Activated CD8-positive, alpha-beta memory T cell treated with anti-CD3 and anti-CD28 coated beads for 48 hours (primary cell): ENCODE results near the gene FAM89B.

Source experiments
- DNase-seq, 3 experiments: peaks; one replicate each; pipeline ENCODE4 v3.0.0-alpha.2; 2020; ENCODE audit warnings: low read depth in 2 of 3, low spot score in 2 of 3

Gene FAM89B

GRCh38 chr11:65573391-65574079, 1.2 kb downstream of the FAM89B start:
- no peak for DNase-seq

GRCh38 chr11:65574109-65574810, 1.9 kb downstream of the FAM89B start:
- DNase-seq = peak; percentile 79 to 96 (median 84)

- no peak for DNase-seq
Observed at GRCh38 chr11:65574811-65575567, 2.7 kb downstream of the FAM89B start.

GRCh38 chr11:65575568-65576231, 3.4 kb downstream of the FAM89B start, which contains the start of gene EHBP1L1:
Gene EHBP1L1 (plus strand): TSS chr11:65576053. CDS start chr11:65576303, 250 bp downstream.
- peak in 1 of 3 experiments; percentile 66 for DNase-seq

GRCh38 chr11:65576232-65576866, 4.0 kb downstream of the FAM89B start:
- DNase-seq = no peak

- no peak for DNase-seq
Observed at GRCh38 chr11:65576867-65577755, 4.8 kb downstream of the FAM89B start.

- DNase-seq = no peak
Observed at GRCh38 chr11:65577756-65578109, 5.4 kb downstream of the FAM89B start.

GRCh38 chr11:65578134-65578533, 5.8 kb downstream of the FAM89B start:
- DNase-seq = no peak

GRCh38 chr11:65578667-65579066, 6.3 kb downstream of the FAM89B start:
- no peak for DNase-seq

- no peak for DNase-seq
Observed at GRCh38 chr11:65579291-65579690, 7.0 kb downstream of the FAM89B start.

GRCh38 chr11:65580031-65580692, 7.8 kb downstream of the FAM89B start:
- no peak for DNase-seq

GRCh38 chr11:65580756-65581155, 8.4 kb downstream of the FAM89B start:
- no peak for DNase-seq

GRCh38 chr11:65581928-65582327, 9.6 kb downstream of the FAM89B start:
- no peak for DNase-seq

GRCh38 chr11:65583589-65583988, 11.3 kb downstream of the FAM89B start:
- no peak for DNase-seq

GRCh38 chr11:65584106-65584505, 11.8 kb downstream of the FAM89B start:
- DNase-seq = no peak

GRCh38 chr11:65584723-65585171, 12.4 kb downstream of the FAM89B start:
- DNase-seq = no peak

GRCh38 chr11:65585396-65586246, 13.3 kb downstream of the FAM89B start:
- DNase-seq = no peak

GRCh38 chr11:65586247-65586630, 13.9 kb downstream of the FAM89B start:
- DNase-seq = no peak
